GM19463 (cell line): ENCODE measurements around the gene BRD1.
"Not testable (repeated sequence)": the region's sequence is repeated elsewhere in the genome, so short reads cannot be mapped to it uniquely, and the experiment has no call there.

Experiments used
- ATAC-seq: cut with Tn5 transposase; IDR thresholded peaks from one replicate; pipeline ENCODE4 v1.9.1; 2021; ENCODE audit warnings: mild to moderate bottlenecking, moderate library complexity; ENCODE audit not compliant: unreplicated experiment

BRD1 gene

DNA sequence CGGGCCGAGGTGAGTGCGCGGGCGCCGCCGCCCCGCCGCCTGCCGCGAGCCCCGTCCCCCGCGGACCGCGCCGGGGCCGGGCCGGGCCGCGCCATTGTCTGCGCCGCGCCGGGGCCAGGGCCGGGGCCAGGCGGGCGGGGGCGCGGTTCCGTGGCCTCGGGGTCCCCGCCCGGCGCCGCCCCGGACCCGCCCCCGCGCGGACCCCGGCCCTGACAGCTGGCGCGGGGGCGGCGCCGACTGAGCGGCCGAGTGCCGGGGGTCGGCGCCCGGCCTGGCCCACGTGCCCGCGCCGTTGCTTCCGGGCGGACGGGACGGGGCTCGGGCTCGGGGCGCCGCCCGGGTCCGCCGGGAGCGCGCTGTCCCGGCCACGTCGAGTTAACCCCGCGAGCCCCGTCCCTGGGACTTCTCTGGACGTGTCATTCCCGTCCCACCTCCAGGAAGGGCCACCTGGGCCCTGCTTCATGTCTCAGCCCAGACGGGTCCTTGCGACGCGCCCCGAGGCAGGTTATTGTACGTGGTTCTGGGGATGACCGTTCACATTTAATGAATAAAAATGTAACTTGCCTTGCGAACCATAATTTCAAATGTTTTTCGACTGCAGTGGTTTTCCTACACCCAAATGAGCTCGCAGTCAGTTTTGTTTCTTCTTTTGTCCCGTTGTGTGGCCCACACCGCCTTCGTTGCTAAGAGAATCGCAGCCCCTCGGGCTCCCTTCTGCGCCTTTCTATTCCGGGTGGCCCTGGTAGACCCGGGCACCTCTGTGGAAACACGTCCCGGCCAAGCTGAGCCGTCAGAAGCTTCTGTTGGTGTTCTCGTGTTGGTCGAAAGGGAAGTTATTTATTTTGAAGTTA lies 26.5 kb upstream of the BRD1 start:
- peak; percentile 20 for ATAC-seq

DNA sequence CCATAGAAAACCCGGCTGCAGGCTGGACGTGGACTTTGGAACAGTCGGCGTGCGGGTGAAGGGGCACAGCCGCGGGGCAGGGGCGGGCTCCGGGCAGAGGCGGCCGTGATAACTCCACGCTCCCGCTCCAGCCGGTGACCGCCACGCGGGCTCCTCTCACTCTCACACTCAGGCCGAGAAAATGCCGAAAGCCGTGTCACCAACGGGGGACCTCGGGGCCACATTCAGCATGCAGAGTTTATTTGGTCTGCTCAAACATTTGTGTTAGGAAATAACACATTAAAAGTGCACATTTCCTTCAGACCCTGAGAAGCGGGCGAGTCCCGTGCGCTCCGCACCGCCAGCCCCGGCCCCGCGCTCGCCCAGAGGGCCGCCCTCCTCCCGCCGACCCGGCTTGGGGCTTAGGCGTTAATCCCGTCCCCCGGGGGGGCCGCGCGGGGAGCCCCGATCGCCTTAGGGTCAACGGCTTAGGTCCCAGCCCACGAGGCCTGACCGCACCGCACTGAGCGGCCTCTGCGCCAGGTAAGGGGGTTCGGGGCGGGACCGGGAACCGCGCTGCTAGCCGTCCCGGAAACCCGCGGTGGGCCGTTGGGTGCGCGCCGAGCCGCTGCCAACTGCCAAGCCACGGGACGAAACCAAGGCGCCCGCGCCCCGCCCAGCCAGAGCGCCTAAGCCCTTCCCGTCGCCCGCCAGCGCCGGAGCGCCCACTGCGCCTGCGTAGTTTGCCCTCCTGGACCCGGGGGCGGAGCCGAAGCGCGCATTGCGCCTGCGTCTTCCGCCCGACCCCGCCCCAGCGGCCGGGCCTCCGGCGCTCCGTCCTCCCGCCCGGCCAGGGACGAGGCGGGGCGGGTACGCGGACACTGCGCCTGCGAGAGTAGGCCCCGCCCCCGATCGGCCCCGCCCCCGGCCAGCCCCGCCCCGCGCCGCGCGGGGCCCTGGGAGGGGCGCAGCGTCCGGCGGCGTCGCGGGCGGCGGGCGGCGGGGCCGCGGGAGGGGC lies 25.5 kb upstream of the BRD1 start, which contains the start of gene ZBED4:
ZBED4 (plus strand) TSS at position 947 of the 997 bp plus-strand sequence. CDS start 29,819 bp downstream, outside the sequence.
- ATAC-seq: peak; percentile 74

DNA sequence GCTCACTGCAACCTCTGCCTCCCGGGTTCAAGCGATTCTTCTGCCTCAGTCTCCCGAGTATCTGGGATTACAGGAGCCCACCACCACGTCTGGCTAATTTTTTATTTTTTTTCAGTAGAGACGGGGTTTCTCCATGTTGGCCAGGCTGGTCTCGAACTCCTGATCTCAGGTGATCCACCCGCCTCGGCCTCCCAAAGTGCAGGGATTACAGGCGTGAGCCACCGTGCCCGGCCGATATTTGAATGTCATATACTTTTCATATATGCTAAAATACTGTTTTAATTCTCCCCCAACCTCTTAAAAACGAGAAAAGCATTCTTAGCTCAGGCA lies 24.9 kb upstream of the BRD1 start:
- not testable (repeated sequence) for ATAC-seq

DNA sequence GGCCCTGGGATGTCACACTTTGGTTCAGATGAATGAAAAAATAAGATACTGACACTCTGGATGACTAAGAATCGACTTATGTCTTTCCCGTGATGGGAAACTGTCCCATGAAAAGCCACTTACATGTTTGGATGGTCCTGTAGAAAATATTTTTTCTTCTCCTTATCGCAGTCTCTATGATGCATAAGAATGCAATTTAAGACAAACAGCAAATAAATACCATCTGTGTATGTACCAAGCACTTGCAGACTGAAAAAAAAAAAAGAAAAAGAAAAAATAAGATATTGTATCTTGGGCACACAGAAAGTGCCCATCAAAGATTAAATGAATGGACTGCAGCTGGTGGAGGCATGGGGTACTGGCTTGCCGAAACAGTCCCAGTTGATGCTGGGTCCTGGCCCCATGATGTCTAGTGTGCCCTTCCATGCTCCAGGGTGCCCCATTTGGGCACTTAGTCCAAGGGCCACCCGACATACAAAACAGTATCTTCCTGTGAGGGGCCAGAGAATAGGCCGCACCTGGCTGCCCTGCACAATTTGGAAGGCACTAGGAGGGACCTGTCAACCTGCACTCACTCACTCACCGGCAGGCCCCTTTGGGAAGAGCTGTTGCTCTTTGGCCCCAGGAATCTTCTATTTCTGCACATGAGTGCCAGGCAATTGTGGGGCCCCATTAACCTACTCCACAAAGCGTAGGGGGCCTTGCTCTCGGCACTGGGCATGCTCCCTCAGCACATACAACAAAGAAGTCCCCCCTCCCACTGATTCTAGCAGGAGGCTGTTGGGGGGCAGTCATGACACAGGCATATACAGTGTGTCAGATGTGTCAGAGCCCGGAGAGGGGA lies 23.5 kb upstream of the BRD1 start:
- ATAC-seq: no peak

DNA sequence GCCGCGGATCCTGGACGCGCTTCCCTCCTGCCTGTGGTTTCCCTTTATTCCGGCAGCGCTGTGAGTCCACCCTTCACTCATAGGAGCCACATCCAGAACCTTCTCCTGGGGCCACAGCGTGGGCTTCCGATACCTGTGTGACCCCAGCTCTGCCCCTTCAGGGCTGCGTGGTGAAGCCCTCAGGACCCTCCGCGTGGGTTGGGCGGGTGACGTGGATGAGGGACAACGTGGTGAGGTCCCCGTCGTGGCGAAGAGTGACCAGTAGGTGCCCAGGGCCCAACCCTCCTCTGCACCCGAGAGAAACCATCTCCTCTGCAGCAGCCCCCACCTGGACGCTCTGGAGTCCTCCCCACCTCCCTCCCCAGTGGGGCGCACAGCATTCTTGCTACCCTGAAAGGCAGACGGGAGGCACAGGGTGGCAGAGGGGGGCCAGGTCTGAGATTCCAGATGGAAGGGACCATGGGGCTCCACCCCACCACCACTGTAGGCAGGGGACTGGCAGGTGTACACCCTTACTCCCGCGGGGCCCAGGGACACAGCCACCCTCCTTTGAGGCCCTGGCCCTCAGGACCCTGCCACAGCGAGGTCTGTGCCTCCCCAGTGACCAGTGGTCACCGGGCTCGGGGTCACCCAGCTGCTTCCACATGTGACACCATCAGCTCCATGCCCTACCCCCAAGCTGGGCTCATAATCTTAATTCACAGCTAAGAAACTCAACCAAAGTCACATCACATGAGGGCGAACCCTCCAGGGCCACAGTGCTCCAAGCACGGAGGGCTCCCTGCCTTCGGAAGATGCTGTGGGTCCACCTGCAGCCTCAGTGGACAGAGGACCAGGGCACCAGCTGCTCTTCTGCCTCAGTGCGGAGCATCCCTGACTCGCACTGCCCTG lies 22.6 kb upstream of the BRD1 start:
- no peak for ATAC-seq

DNA sequence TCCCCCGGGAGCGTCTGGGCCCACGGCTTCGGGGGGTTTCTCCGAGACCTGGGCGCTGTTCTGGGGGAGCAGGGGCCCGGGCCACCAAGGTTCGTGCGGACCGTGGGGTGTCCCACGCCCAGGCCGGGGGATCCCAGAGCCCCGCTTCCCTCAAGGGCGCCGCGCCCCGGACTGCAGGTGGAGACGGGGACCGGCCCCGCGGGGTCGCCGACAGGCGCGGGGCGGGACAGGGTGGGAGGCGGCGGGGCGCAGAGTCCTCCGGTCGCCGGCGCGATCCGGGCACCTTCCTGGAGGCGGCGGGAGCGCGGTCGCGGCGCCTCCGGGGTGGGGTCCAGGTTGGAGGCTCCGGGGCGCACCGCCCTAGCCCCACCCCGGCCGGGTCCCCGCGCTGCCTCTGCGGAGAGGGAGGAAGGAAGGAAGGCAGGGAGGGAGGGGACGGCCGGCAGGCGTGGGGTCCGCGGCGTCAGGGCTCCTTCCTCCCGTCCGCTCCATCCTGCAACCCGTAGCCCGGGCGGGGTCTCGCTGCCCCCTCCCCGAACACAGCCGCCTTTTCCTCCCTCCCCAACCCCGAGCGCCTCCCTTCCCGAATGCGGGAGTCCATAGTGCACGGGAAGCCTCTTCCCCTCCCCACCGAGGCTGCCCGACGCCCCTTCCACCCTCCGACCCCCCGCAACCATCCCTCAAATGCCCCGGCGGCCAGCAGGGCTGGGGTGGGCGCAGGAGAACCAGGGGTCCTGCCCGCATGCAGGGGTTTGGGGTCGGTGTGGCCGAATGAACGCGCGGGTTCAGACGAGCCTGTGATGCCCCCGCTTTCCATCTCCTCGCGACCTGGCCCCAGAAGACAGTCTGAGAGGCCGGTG lies 21.7 kb upstream of the BRD1 start:
- no peak for ATAC-seq

DNA sequence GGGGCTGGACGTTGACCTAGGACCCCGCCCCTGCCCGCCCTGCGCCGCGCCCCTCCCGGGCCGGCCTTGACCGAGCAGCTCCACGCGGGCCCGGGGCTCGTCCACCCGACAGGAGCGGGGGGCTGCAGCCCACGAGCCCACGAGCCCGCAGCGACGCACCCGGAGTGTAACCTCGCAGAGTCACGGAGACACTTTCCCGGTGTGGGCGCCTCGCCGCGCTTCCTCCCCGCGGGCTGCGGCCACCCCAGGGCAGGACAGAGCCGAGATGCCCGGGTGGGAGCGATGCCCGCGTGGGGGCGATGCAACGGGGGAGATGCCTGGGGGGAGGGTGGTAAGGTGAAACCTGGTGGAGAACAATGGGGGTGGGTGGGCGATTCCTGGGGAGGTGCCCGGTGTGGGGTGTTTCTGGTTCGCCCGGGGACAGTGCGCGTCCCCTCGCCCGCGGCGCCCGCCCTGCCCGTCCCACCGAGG lies 21.1 kb upstream of the BRD1 start:
- ATAC-seq: no peak

DNA sequence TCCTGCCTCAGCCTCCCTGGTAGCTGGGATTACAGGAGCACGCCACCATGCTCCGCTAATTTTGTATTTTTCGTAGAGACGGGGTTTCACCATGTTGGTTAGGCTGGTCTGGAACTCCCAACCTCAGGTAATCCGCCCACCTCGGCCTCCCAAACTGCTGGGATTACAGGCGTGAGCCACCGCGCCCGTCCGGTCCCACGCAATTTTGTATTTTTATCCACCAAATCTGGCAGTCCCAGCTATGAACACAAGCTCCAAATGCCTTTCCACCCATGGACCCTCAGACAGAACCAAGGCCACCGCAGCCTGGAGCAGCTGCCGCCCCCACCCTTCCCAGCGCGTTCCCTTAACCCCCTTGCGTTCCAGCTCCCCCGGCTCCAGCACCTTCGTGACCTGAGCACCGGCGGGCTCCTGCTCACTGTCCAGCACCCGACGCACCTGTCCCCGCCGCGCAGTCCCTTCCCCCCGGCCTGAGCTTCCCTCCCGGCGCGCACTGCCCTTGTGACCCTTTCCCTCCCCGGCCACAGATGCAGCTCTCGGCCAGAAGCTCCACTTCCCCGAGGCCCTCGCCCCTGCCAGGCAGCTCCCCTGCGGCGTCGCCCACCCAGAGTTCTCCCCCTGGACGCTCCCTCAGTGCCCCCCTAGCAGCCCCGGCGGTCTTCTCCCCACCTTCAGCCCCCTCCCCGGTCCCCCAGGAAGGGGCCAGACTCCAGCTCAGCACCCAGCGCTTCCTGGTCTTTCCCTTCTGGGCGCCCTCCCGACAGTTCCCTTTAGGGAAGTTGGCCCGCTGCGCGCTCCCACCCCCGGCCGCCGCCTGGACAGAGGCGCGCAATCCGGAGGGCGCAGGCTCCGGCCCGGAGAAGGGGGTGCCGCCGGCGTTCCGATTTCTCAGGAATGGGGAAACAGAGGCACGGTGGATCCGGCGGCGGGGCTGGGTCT lies 20.3 kb upstream of the BRD1 start:
- no peak for ATAC-seq

DNA sequence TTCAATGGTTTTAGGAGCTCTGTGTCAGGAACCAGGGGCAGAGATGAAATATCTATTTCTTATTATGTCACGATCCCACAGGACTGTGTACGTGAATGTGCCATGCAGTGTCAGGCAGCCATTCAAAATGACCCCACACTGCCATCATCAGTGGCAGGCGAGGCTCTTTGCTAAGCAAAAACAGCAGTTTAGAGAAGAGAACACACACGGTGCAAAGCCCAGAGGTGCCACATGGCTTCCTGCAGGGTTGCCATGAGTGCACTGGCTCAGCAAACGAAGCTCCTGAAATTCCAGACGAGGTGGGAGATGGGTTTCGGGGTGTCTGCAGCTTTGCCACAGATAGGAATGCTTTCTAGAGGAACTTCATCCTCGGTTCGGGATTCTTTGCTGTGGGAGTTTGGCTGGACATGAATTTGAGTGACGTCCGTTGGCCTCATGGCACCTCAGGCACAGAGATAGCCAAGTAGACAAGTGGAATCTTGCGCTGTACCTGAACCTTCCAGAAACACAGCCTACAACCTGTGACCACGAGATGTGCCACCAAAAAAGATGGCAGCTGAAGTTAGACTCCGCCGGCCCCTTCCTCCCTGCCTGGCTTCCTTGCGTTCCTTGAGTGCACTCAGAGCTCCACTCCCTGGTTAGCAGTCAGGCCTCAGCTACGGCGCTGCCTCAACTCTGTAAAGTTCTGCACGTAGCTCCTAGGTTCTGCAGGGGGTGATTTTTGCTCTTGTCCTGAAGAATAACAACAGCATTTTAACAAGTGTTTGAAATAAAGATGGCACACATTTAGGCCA lies 18.2 kb upstream of the BRD1 start:
- ATAC-seq: no peak

DNA sequence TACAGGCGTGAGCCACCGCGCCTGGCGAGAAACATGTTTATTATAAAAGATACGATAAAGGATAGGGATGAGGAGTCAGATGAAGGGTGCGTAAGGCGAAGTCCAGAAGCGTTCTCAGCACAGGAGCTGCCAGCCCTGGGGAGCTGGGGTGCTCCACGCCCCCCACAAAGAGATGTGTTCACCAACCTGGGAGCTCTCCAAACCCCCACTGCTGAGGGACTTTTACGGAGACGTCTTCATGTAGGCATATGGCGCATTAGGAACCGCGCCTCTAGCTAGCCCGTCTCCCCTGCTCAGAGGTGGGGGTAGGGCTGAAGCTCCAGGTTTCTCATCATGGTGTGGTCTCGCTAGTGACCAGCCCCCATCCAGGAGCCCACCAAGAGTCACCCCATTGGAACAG lies 17.6 kb upstream of the BRD1 start:
- ATAC-seq: no peak

DNA sequence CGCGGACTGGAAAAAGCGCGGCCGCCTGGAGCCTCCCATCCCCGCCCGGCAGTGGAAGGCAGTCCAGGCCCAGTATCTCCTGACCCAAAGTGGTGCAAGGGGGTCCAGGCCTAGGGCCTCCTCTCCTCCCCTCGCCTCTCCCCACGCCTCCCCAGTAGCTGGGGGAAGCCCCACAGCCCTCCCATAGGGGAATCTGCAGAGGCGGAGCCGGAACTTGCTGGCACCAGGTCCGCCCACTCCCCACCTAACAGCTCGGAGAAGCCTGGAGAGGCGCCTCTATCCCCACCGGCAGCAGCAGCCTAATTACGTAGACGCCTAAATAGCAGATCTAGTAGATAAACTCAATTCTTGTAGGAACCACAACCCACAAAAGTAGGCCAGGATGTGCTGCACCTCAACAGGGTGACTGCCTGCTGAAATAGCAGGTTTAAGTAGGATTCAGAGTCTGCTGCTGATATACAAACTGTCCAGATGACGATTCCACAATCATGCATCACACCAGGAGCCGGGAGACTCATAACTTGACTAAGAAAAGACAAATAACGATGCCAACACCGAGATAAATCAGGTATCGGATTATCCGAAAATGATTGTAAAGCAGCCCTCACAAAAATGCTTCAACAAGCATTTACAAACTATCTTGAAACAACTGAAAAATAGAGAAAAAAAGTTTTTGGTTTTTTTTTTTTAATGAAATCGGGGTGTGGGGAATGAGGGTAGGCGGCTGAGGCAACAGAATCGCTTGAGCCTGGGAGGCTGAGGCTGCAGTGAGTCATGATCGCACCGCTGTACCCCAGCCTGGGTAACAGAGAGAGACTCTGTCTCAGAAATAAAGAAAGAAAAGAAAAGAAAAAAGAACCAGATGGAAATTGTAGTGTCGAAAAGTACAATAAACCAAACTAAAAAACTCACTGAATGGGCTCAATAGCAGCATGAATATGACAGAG lies 11.4 kb upstream of the BRD1 start:
- ATAC-seq: no peak

DNA sequence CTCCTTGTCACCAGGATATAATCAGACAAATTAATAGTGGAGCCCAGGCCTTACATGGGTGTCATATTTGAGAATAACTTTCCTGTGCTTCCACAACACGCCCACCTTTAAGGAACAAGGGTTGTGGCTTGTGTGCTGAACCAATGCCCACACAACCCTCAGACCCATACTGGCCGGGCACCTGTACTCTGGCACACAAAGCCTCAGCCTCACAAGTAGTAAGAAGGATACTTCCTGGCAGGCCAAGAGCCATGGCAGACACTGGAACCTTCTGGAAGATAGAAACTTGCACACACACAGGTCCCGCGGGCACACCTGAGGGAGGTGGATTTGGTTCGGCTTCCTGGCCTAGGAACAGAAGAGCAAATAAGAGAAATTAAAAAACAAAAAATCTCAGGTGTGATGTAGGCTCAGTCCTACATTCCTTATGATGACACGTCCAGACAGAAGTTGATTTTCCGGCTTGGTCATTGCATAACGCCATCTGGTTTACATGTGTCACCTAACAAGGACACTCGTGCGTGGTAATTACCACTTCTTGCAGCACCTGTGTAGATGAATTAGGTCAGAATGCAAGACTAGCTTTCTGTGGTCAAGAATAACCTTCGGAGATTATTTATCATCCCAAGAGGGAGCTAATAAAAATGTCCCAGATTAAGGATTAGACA lies 5.8 kb upstream of the BRD1 start:
- ATAC-seq: no peak

DNA sequence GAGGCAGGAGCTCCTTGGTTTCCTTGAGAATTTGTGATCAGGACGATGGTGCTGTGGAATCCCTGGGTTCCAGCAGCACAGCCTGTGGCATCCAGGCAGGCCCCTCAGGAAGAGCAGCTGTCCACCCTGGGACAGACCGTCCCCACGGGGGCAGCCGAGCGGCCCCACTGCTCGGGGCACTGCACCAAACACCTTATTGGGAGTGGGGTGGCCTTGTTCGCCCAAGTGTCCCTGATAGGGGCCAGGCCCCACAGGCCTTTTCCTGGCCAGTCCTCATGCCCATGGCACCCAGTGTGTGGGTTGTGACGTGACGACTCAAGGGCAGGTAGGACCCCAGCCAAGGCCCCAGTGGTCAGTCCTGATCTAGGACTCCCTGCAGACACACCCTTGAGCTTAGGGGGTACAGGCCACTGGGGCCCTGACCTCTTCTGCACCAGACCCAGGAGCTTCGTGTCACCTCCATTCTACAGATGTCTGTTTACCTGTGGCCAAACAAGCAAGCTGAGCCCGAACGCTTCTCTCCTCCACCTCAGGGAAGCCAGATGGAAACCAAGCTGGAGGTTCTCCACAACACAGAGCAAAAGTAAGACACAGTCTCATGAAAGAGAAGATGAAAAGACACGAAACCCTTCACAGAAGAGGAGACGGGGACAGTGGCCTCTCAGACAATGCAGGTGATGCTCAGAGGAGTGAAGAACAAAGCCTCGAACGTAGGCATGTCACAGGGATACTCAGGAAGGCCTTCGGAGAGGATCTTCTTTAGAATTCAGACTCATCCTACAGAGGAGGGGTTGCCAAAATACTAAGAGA lies 1.6 kb upstream of the BRD1 start:
- no peak for ATAC-seq

DNA sequence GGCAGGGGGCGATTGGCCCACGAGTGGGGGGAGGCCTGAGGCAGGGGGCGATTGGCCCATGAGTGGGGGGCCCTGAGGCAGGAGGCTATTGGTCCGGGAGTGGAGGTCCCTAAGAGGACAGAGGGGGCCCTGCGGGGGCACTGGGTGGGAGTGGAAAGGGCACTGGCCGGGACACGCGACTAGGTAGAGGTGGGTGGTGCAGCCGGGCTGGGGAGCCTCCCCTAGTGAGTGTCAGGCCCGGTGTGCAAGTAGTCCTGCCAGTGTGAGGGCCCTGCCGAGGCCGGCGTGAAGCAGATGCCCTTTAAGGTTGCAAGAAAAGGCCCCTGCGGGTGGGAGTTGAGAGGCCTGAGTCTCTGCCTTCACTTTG lies 909 bp upstream of the BRD1 start:
- no peak for ATAC-seq
